Spleen (tissue), 11 donors: ENCODE measurements around the gene JARID2. TPM values are rescaled to one million over a fixed set of nuclear protein-coding genes. Genes with fewer than 3 reads are reported as not detected.

Experiments used
- DNase-seq: peaks from one replicate; pipeline ENCODE4 v3.0.0-alpha.2; 2020
- H3K27ac ChIP-seq, 8 donors: fragments of 200-600 bp; sonication (generic) in 7 of 8; 1 replicate in 4 of 8; 2 replicates in 4 of 8; pipeline versions ENCODE4 v1.5.0 to v1.8.0; 2016 to 2021; ENCODE audit warnings: inconsistent platforms in 4 of 8, mild to moderate bottlenecking in 4 of 8, moderate library complexity in 1 of 8
- H3K27me3 ChIP-seq, 7 donors: fragments of 200-600 bp; sonication (generic) in 6 of 7; replicated peaks in 1 of 7; 1 replicate in 4 of 7; 2 replicates in 3 of 7; pipeline versions ENCODE4 v1.5.0 to v1.8.0; 2016 to 2021; ENCODE audit warnings: inconsistent platforms in 3 of 7, mild to moderate bottlenecking in 1 of 7
- H3K36me3 ChIP-seq, 6 donors: fragments of 200-600 bp; sonication (generic) in 5 of 6; 1 replicate in 4 of 6; 2 replicates in 2 of 6; pipeline versions ENCODE4 v1.5.0 to v1.8.0; 2016 to 2021; ENCODE audit warnings: inconsistent platforms in 2 of 6
- H3K4me1 ChIP-seq, 6 donors: fragments of 200-600 bp; sonication (generic) in 5 of 6; 1 replicate in 3 of 6; 2 replicates in 3 of 6; pipeline versions ENCODE4 v1.5.0 to v1.8.0; 2016 to 2021; ENCODE audit warnings: inconsistent platforms in 3 of 6
- H3K4me3 ChIP-seq, 8 donors: fragments of 200-600 bp; sonication (generic) in 7 of 8; 1 replicate in 4 of 8; 2 replicates in 4 of 8; pipeline versions ENCODE4 v1.5.0 to v1.8.0; 2016 to 2021; ENCODE audit warnings: inconsistent platforms in 4 of 8, mild to moderate bottlenecking in 4 of 8, moderate library complexity in 2 of 8
- H3K9me3 ChIP-seq, 8 donors: fragments of 200-600 bp; sonication (generic) in 7 of 8; 1 replicate in 4 of 8; 2 replicates in 4 of 8; pipeline versions ENCODE4 v1.5.0 to v1.8.0; 2016 to 2021; ENCODE audit warnings: inconsistent platforms in 4 of 8
- POLR2A ChIP-seq, 3 donors: fragments of 450-650 bp; IDR thresholded peaks; one replicate each; pipeline ENCODE4 v1.5.1; 2017; ENCODE audit warnings: antibody characterized with exemption in 3 of 3, mild to moderate bottlenecking in 1 of 3
- POLR2AphosphoS5 ChIP-seq, 3 donors: sonication (generic); formaldehyde crosslinking; IDR thresholded peaks; one replicate each; pipeline ENCODE4 v1.5.1; 2017; ENCODE audit warnings: antibody characterized with exemption in 3 of 3
- WGBS, 5 donors: extraction: QIAGEN DNeasy Blood & Tissue Kit in 3 of 5; methylation state at CpG; one replicate each; pipeline versions ENCODE4 v1.1.5 to v1.1.7; 2013 to 2018; 5-methylcytosine and 5-hydroxymethylcytosine counted together
- intact Hi-C: fragments of 100-400 bp; cut with DNase I; formaldehyde crosslinking; loops from one replicate; pipeline ENCODE4 v1.15.0; 2023; ENCODE audit warnings: low total_unique reads
- polyA plus RNA-seq, 3 donors: library from polyadenylated mRNA; stranded (reverse); fragments of 200-250 nt; gene quantifications; one replicate each; pipeline ENCODE4 v1.2.1, GENCODE V29; 2013
- total RNA-seq, 7 donors: library from RNA; depleted of rRNA in 3 of 7; stranded (reverse); fragments of >200 nt in 3 of 7; fragmentation: NEBNext Ultra II Directional in 4 of 7; extraction: Animal tissue kit (Norgen Biotek cat#: 25700) in 4 of 7; gene quantifications; one replicate each; pipeline versions ENCODE4 v1.1.0 to v1.2.1, GENCODE V29; 2016 to 2021
- TF ChIP-seq, protein P1 (sequence below), 11 experiments: fragments of 200-600 bp in 7 of 11; fragments of 450-650 bp in 4 of 11; sonication (generic) in 4 of 11; IDR thresholded peaks in 8 of 11; conservative IDR thresholded peaks in 3 of 11; 1 replicate in 7 of 11; 2 replicates in 4 of 11; pipeline versions ENCODE4 v1.4.0 to v1.8.0; 2016 to 2021; ENCODE audit warnings: antibody characterized with exemption in 11 of 11, inconsistent platforms in 4 of 11, mild to moderate bottlenecking in 1 of 11
- donor health status: healthy with polysubstance abuse.
- donor health status: DM: no; HTN: no; CAD: no; lungs with moderate emphysema.
- donor health status: DM: no; HTN: no; CAD: no.
- donor health status: Bipolar disorder and iron deficiency.
- donor health status: healthy.
- donor health status: DM: no; HTN: no; CAD: no.
- donor health status: DM: yes; HTN: yes; CAD: no.

JARID2 gene
- total and polyA plus RNA-seq, 10 donors, result 4.4 to 27.1 (median 20.6) TPM

- intact Hi-C loops, result no loop called here
- TF ChIP-seq POLR2A (IDR thresholded peaks at IDR 0.05), result no peak
- no peak for TF ChIP-seq POLR2AphosphoS5 (IDR thresholded peaks at IDR 0.05)
- TF ChIP-seq, protein P1, sequence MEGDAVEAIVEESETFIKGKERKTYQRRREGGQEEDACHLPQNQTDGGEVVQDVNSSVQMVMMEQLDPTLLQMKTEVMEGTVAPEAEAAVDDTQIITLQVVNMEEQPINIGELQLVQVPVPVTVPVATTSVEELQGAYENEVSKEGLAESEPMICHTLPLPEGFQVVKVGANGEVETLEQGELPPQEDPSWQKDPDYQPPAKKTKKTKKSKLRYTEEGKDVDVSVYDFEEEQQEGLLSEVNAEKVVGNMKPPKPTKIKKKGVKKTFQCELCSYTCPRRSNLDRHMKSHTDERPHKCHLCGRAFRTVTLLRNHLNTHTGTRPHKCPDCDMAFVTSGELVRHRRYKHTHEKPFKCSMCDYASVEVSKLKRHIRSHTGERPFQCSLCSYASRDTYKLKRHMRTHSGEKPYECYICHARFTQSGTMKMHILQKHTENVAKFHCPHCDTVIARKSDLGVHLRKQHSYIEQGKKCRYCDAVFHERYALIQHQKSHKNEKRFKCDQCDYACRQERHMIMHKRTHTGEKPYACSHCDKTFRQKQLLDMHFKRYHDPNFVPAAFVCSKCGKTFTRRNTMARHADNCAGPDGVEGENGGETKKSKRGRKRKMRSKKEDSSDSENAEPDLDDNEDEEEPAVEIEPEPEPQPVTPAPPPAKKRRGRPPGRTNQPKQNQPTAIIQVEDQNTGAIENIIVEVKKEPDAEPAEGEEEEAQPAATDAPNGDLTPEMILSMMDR (IDR thresholded peaks at IDR 0.05 in 8 of 11, conservative IDR thresholded peaks at IDR 0.05 in 3 of 11), result no peak
- peaks cover 25 to 92% (median 63%) of the 10 kb centered on the region in 6 donors for H3K4me1 ChIP-seq
- H3K36me3 ChIP-seq, result no peaks in the 10 kb centered on the region
- no peaks in the 10 kb centered on the region for H3K27me3 ChIP-seq
- no peak overlapping the region for H3K4me3 ChIP-seq
- no peak for DNase-seq
- no peaks in the 10 kb centered on the region for H3K9me3 ChIP-seq
- 89 to 94% (median 90%) methylated on average over 11 of the region's 11 CpGs for WGBS, 5 donors
- no peak overlapping the region for H3K27ac ChIP-seq
Measured at GRCh38 chr6:15405129-15406068, 159.5 kb downstream of the JARID2 start.

GRCh38 chr6:15406452-15406851 is 160.6 kb downstream of the JARID2 start:
- Histone ChIP-seq H3K9me3 (no peaks in the 10 kb centered on the region), H3K4me3 (no peak overlapping the region), H3K27me3 (no peaks in the 10 kb centered on the region), H3K27ac (no peak overlapping the region), H3K36me3 (no peaks in the 10 kb centered on the region), H3K4me1 (peaks cover 23 to 92% (median 63%) of the 10 kb centered on the region in 6 donors)
- no peak for DNase-seq
- TF ChIP-seq POLR2AphosphoS5 (IDR thresholded peaks at IDR 0.05) (no peak), POLR2A (IDR thresholded peaks at IDR 0.05) (no peak)
- TF ChIP-seq, protein P1 (IDR thresholded peaks at IDR 0.05 in 8 of 11, conservative IDR thresholded peaks at IDR 0.05 in 3 of 11), result no peak
- intact Hi-C loops, result no loop called here
- WGBS, 5 donors, result 36 to 65% (median 60%) methylated on average over 1 of the region's 1 CpG

GRCh38 chr6:15408008-15408407 is 162.1 kb downstream of the JARID2 start:
- Histone ChIP-seq H3K4me3 (no peak overlapping the region), H3K36me3 (no peaks in the 10 kb centered on the region), H3K9me3 (no peaks in the 10 kb centered on the region), H3K27ac (no peak overlapping the region), H3K27me3 (no peaks in the 10 kb centered on the region), H3K4me1 (peaks cover 23 to 92% (median 59%) of the 10 kb centered on the region in 6 donors)
- 81 to 94% (median 90%) methylated on average over 6 of the region's 6 CpGs for WGBS, 5 donors
- TF ChIP-seq POLR2A (IDR thresholded peaks at IDR 0.05) (no peak), POLR2AphosphoS5 (IDR thresholded peaks at IDR 0.05) (no peak)
- TF ChIP-seq, protein P1 (IDR thresholded peaks at IDR 0.05 in 8 of 11, conservative IDR thresholded peaks at IDR 0.05 in 3 of 11), result no peak
- intact Hi-C loops, result no loop called here
- DNase-seq, result no peak

- Histone ChIP-seq H3K4me1 (peaks cover 18 to 92% (median 53%) of the 10 kb centered on the region in 6 donors), H3K4me3 (no peak overlapping the region), H3K36me3 (no peaks in the 10 kb centered on the region), H3K9me3 (no peaks in the 10 kb centered on the region), H3K27me3 (no peaks in the 10 kb centered on the region), H3K27ac (no peak overlapping the region)
- DNase-seq, result no peak
- 67 to 80% (median 79%) methylated on average over 3 of the region's 3 CpGs for WGBS, 5 donors
- intact Hi-C loops, result no loop called here
- no peak for TF ChIP-seq POLR2A (IDR thresholded peaks at IDR 0.05)
- TF ChIP-seq POLR2AphosphoS5 (IDR thresholded peaks at IDR 0.05), result no peak
- TF ChIP-seq, protein P1 (IDR thresholded peaks at IDR 0.05 in 8 of 11, conservative IDR thresholded peaks at IDR 0.05 in 3 of 11), result no peak
Measured at GRCh38 chr6:15408758-15409157, 162.9 kb downstream of the JARID2 start.
